Measurements from ENCODE around the gene WDR4. TPM values are rescaled to one million over a fixed set of nuclear protein-coding genes. Genes with fewer than 3 reads are reported as not detected.

Gene WDR4
- total RNA-seq, 1 donor from 2014 or later, result 18.4 TPM

GRCh38 chr21:42905195-42905594, 25.9 kb upstream of the WDR4 start:
- H3K4me1 ChIP-seq, result no peaks in the 10 kb centered on the region
- DNase-seq (no peak), ATAC-seq (no peak)
- peaks cover 89% of the 10 kb centered on the region for H3K36me3 ChIP-seq
- no peaks in the 10 kb centered on the region for H3K27me3 ChIP-seq
- no peaks in the 10 kb centered on the region for H3K9me3 ChIP-seq
- H3K4me3 ChIP-seq, result no peak overlapping the region
- intact Hi-C loops (cut with DNase I), result no loop called here
- no peak overlapping the region for H3K27ac ChIP-seq
- TF ChIP-seq CTCF (IDR thresholded peaks at IDR 0.05), result no peak

- H3K9me3 ChIP-seq, result no peaks in the 10 kb centered on the region
- H3K4me3 ChIP-seq, result no peak overlapping the region
- DNase-seq (no peak), ATAC-seq (no peak)
- no peak overlapping the region for H3K27ac ChIP-seq
- TF ChIP-seq CTCF (IDR thresholded peaks at IDR 0.05), result no peak
- intact Hi-C loops (cut with DNase I), result no loop called here
- H3K4me1 ChIP-seq, result no peaks in the 10 kb centered on the region
- peaks cover 87% of the 10 kb centered on the region for H3K36me3 ChIP-seq
- H3K27me3 ChIP-seq, result no peaks in the 10 kb centered on the region
These were observed 24.5 kb upstream of the WDR4 start for GRCh38 chr21:42903817-42904216.

- Histone ChIP-seq H3K4me3 (no peak overlapping the region), H3K4me1 (no peaks in the 10 kb centered on the region), H3K36me3 (peaks cover 77% of the 10 kb centered on the region), H3K9me3 (no peaks in the 10 kb centered on the region), H3K27me3 (no peaks in the 10 kb centered on the region), H3K27ac (no peak overlapping the region)
- ATAC-seq, result no peak
- intact Hi-C loops (cut with DNase I), result no loop called here
- no peak for TF ChIP-seq CTCF (IDR thresholded peaks at IDR 0.05)
- DNase-seq, result no peak
These were observed 21.1 kb upstream of the WDR4 start for GRCh38 chr21:42900446-42900845.

- Histone ChIP-seq H3K36me3 (peaks cover 14% of the 10 kb centered on the region), H3K27me3 (no peaks in the 10 kb centered on the region), H3K9me3 (no peaks in the 10 kb centered on the region), H3K4me3 (peak within 1 kb of the TSS; percentile 95), H3K27ac (peak within 1 kb of the TSS; percentile 96), H3K4me1 (no peaks in the 10 kb centered on the region)
- intact Hi-C loops (cut with DNase I), result no loop called here
- peak; percentile 100 for DNase-seq
- ATAC-seq, result peak; percentile 98
- TF ChIP-seq CTCF (IDR thresholded peaks at IDR 0.05), result peak; percentile 15
These were observed 13.8 kb upstream of the WDR4 start, which contains the start of gene NDUFV3 for GRCh38 chr21:42892931-42893755. Gene NDUFV3 (plus strand): TSS chr21:42893309. CDS start chr21:42893334, 25 bp downstream.

GRCh38 chr21:42892582-42892930, 13.2 kb upstream of the WDR4 start:
- intact Hi-C loops (cut with DNase I), result no loop called here

More at GRCh38 chr21:42892582-42892930, 13.2 kb upstream of the WDR4 start:
- peak; percentile 41 for ATAC-seq
- Histone ChIP-seq H3K27ac (peak overlapping the region; percentile 96), H3K4me3 (peak overlapping the region; percentile 95), H3K9me3 (no peaks in the 10 kb centered on the region), H3K36me3 (peaks cover 8% of the 10 kb centered on the region), H3K27me3 (no peaks in the 10 kb centered on the region), H3K4me1 (no peaks in the 10 kb centered on the region)
- no peak for DNase-seq
- no peak for TF ChIP-seq CTCF (IDR thresholded peaks at IDR 0.05)
